GM18873 (cell line): ENCODE measurements around the gene DHX58.

Experiments
- ATAC-seq: cut with Tn5 transposase; IDR thresholded peaks from one replicate; pipeline ENCODE4 v1.9.1; 2021; ENCODE audit warnings: mild to moderate bottlenecking, moderate library complexity, moderate number of reproducible peaks; ENCODE audit not compliant: unreplicated experiment, low FRiP score

The DHX58 gene

DNA sequence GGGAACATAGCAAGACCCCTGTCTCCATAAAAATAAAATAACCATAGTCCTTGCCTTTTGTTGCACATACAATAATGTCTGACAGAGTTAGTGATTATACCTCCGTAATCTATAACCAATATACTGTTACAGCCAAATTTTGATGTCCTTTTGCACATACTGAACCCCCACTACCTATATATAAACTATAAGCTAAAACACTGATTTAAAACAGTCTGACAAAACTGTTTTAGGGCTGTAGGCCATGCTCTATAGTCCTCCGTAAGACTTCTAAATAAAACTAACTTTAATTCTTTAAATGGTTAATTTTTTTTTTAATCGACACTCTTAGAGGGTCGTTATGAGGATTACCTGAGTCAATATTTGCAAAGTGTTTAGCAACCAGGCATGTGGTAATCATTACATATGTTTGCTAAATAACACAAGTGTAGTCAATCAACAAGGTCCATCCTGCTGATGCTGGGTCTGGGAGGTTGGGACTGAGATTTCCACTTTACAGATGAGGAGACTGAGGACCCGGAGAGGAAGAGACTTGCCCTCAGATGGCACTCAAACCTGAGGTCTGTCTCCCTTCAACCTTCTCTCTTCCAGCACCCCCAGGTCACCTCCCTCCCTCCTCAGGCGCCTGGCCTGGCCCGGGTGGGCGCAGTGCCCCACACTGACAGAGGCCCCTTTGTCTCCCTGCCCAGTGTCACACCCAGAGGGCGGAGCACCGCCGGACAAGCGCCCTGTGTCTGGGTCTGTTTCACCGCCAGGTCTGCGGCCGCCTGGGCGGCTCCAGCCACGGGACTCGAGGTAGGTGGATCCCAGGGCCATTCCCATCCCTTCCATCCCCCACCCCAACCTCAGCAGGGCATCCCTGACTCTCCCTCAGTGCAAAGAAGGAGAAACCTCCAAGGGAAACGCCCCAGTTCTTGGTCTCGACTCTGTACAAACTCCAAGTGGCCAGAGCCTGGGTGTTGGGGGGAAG, 24.5 kb downstream of the DHX58 start:
- ATAC-seq: no peak

DNA sequence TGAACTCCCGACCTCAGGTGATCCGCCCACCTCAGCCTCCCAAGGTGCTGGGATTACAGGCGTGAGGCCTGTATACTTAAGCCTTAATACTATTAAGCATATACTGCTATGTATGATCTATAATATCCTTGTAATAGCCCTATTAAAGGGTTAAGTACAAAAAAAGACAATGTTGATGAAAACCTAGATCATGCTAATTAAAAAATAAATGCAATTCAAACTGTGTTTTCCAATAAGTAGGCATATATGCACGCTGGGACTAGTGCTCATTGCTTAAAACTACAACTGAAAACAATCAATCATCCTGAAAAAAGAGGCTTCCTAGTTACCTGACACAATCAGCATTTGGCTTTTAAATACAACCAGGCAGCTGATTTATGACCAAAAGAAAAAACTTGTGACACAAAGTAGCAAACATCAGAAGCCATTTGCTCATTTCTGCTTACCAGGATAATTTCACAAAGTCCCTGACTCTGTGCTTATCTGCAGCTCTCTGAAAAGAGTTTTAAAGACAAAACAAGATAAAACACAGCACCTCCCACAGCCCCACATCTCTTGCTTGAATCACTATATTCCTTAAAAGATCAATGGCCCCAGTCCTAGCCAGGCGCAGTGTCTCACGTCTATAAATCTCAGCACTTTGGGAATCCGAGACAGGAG, 25.3 kb downstream of the DHX58 start:
- ATAC-seq: no peak

DNA sequence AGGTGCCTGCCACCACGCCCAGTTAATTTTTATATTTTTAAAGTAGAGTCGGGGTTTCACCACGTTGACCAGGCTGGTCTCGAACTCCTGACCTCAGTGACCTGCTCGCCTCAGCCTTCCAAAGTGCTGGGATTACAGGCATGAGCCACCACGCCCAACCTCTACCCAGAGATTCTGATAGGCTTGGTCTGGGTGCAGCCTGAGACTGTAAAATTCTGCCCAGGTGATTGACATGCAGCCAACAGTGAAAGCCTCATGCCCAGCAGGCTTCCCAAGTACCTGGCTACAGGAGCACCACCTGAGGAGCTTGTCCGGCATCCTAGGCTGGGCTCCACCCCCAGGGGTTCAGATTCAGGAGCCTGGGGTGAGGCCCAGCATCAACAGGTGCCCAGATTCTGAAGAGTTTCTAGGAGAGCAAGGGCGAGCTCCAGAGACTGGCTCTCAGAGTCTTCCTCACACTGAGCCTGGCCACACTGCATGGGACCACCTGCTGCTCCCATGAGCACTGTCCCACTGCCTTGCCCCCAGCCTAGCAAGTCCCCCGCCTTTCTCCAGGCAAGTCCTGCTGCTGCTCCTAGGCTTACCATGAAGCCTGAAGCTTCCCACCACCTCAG, 30.9 kb downstream of the DHX58 start:
- no peak for ATAC-seq

DNA sequence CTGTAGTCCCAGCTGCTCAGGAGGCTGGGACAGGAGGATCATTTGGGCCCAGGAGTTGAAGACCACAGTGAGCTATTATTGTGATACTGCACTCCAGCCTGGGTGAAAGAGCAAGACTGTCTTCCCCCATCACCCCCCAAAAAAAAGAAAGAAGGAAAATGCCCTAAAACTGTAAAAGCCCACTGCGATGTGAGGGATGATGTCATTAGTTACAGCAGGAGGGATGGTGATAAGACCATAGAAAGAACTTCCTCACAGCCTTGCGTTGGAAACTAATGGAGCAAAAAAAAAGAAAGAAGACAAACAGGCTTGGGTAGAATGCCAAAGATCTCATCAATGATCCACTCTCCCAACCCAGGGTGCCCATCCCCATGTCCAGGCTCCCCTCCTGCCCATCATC, 33.0 kb downstream of the DHX58 start:
- no peak for ATAC-seq

DNA sequence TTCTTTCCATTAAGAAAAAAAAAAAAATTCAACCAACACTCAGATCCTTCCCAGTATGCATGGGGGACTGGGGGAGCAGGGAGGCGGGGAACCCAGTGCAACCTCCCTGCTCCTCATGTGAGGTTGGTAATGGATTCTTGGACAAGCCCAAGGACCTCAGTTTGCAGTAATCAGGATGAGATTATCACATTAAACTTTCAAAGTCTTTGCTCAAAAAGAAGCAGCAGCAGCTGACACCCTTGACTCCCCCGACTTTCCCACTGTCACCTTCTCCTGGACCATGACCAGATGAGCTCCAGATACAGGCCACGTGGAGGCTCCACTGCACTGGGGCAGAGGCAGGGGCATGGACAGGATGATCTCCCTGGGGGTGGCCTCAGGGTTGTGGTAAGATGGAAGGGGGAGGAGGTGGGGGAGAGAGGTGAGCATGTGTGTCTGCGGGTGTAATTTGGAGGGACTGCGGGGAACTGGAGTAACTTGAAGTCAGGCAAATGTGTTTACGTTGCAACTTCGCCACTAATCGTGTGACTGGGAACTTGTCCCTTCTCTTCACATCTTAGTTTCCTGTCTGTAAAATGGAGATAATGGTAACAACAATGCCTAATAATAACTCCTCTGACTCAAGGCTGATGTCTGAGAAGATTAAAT, 34.0 kb downstream of the DHX58 start:
- no peak for ATAC-seq

DNA sequence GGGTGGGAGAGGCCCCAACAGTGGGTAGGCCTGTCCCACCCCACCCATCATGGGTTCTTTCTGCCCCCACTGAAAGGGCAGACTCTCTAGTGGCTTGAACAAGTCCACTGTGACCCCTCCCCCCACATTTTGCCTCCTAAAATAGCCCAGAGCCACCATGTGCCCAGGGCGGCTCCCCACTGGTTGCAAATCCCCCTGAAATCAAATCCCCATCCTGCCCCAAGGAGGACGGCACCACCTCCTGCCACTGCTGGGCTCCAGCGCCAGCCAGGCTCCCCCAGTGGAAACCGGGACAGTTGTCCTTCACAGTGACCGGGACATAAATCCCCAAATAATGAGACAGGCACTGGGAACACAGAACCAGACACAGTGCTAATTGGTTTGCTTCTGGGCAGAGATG, 34.8 kb downstream of the DHX58 start:
- no peak for ATAC-seq

DNA sequence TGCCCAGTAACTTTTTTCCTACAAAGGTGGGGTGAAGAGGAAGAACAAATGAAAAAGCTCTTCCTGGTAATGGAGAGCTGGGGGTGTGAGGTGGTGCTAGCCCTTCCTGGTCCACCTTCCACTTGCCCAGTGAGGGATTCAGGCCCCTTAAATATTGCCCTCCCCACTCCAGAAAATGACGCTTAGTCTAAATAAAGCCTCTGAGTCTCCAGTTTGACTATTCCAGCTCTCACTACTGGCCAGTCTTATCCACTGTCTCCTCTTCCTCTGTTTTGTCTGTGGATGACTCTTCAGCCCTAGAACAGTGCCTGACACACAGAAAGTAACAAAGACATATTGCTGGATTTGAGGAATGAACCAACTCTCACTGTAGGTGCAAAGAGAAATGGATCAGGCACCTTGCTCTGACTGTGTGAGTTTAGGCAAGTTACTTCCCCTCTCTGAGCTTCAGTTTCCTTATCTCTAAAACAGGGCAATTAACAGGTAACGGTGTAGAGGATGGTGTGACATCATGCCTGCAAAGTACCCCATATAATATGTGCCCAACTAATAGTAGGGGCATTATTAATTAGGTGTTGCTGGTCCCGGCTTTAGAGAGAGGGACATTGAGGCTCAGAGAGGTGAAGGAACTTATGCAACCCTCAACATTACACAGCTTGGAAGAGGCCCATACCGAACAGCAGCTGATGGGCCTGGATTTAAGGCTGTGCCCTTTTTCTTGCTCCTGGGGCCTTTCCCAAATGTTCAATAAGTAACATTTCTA, 35.5 kb downstream of the DHX58 start:
- ATAC-seq: no peak

DNA sequence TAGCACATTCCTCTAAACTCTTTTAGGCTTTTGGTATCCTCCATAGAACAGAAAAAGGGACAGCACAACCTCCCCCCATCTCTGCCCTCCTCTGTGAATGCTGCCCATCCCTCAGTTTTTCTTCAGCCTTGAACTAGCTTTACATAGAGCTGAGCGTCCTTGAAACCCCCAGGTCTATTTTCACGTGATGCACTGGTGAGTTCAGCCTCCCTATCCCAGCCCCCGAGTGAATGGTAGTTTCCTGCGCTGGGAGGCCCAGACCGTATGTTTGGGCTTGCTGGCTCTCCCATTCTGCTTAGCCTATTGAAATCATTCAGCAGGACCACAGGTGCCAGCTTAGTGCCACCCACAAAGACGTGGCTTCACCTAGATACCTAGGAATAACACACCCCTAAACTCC, 36.7 kb downstream of the DHX58 start:
- no peak for ATAC-seq

DNA sequence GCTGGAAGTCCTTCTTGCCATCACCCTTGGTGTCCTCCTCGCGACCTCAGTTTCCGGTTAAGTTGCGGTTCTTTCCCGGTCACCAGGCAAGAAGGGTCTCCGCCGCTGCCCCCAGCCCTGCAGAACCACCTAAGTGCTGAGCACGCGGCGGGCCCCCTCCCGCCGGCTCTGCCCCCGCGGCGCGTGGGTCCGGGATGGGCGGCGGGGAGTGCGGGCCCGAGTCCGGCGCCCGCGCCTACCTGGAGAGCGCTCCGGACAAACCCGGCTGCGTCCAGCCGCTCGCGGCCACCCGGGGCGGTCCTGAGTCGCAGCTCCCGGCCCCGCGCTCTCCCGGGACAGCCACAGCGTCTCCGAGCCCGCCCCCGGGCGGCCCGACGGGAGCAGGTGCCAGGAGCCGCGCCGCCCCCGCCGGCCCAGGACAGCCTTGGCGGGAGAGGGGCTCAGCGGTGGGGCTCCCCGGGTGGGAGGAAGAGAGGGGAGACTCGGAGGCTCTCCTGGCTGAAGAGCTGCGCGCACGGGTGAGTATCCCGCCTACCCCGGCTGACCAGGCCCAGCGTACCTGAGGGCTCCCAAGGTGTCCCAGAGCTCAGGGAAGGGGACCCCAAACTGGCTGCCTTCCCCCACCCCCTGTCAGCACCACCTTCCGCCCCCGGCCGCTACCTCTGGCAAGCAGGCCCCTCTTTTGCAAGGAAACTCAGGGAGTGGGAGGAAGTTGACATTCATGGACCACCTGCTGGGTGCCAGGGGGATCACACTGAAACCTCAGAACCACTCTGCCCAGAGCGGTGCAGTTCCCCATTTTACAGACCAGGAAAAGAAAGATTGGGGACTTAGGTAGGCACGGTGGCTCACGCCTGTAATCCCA, 40.0 kb downstream of the DHX58 start:
- ATAC-seq: no peak

DNA sequence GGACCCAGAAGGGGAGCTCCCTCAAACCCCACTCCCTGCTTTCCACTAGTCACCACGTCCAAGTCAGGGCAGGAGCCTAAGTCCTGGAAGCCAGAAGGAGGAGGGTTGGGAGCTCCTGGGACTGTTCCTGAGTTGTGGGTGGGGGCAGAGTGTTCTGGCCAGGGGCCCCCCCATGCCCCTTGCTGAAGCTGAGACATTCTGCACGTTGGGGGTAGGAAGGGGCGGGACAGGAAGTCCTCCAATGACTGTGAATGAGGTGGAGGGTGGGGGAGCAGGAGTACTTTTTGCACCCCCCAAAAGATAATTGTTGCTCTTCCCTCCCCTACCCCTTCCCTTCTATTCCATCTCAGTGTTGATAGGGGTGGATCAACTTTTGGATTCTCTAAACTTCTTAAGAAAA, 40.7 kb downstream of the DHX58 start:
- ATAC-seq: no peak

DNA sequence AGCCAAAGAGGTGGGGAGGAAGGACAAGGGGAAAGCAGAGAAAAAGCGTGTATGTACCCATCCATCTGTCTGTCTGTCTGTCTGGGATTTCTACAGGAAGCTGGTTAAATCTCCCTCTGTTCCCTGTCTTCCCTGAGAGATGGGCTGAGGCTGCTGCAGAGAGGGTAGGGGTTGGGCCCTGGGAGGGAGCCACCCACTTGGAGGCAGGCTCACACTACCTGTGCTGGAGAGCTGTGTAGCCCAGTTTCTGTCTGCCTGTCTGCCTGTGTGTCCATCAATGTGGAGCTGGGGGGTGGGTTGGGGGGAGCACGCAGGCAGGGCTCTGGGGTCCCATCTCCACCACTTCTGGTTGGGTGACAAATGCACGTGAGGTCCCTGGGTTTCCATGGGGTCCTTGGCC, 43.5 kb downstream of the DHX58 start:
- ATAC-seq: no peak

DNA sequence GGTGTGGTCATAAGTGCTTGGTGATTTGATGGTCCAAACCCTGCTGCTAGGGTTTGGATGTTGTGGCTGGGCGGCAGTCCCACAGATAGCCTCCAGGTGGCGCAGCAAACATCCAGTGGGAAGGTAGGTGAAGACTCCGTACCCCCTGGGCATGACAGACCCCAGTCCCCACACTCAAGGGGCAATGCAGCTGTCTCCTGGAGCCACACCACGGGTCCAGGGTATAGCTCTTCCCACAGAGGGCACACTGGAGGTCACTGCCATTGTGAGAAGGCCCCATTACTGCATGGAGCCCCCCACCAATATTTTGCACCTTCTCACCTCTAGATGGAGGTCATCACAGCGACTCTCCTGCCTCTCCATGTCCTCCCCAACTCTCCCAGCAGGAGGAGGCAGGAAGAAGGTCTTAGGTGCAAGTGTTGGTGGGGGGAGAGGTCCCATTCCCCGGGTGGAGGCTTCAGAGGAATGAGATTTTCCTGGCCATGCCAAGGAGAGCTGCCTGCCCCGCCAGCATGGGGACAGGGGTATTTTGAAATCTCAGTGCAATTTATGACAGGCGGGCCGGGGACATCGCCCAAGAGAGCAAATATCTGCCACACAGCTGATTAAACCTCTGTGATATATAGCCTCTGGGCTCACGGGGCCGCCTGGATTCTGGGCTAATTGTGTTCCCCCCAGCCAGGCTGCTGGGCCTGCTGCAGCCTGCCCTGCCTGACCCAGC, 45.0 kb downstream of the DHX58 start:
- ATAC-seq: no peak

DNA sequence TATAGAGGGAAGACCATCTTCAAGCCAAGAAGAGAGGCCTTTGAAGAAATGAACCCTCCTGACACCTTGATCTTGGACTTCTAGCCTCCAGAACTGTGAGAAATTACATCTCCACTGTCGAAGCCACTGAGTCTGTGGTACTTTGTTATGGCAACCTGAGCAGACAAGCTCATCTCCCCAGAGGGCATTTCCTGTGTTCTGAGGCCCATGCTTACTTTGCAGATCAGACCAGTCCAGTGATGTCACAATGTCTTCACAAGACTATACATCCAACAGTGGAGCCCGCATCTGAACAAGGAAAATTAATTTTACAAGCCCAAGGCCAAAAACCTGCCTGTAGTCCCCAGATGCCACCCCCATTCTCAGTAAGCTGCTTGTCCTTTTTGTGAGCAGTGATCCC, 47.3 kb downstream of the DHX58 start:
- no peak for ATAC-seq

DNA sequence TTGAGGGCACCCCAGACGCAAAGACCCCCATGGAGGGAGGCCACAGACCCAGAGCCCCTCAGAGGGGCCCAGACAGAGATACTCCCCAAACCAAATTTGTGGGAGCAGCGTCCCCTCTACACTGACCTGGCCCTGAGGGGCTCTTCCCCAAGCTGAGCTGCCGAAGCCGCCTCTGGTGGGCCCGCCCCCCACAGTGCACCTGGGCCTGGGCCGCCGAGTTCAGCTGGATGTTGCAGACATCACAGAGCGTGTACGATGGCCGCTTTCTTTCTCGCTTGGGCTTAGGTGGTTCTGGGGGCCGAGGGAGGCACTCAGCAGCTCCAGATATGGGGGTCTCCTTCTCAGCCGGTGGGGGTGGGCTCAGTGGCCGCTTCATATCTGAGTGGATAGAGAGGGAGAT, 49.8 kb downstream of the DHX58 start:
- ATAC-seq: no peak

DNA sequence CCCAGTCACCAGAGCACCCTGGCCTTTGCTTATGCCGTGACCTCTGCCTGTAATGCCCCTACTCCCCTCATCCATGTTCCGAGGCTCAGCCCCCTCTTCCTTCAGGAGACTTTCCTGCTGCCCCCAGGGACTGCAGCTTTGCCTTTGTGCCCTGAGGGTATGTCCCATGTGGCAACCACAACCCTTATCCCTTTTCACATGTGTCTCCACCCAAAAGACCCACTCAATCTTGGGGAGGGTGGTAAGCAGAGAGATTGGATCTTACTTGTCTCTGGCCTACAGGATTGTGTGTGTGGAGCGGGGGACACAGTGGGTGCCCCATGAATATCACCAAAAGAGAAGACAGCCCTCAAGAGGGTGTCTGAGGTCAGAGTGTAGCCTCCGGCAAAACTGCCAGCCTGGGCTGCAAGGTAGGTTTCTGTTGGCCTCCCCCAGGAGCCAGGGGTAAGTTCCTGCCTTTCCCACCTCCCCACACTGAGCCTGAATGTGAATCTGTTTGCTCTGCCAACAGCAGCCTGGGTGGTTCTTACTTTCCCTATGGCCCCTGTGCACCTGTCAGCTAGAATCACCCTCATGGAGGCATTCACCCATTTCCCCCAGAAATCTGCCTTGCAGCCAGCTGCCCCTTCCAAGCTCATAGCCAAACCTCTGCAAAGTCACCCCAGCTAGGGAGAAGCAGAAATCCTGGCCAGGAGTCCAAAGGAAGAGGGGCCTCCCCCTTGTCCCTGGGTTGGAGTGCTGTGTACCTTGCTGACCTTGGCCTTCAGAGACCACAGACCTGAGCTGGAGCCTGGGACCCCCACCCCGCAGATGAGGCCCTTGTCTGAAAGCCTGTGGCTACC, 50.6 kb downstream of the DHX58 start:
- no peak for ATAC-seq

DNA sequence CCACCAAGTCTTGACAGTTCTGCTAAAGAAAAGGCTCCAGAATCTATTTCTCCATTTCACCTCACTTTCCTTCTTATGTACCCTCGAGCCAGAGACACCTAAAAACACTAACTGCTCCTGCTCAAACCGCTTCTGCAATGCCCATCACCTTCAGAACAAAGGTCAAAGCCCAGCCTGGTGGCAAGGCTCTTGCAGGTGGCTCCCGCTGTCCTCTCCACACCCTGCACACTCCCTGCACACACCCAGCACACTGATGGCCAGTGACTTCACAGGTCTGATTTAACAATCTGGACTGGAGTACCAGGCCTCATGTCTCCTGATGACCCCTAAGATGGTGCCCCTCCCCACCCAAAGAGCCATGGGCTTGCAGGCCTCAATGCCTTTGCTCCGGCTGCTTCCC, 52.3 kb downstream of the DHX58 start:
- no peak for ATAC-seq

DNA sequence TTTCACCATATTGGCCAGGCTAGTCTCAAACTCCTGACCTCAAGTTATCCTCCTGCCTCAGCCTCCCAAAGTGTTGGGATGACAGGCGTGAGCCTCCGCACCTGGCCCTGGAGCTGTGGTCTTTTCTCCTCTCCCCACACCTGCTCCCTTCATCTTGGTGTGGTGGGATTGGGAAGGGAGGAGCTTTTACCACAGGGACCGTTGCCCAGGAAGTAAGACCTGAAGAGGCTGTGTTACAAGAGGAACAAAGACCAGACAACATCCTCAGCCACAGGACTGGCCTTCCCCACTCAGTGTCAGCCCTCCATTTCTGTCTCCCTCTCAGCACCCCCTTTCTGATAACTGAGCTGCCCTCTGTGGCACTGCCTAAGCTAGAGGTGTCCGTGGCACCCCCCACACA, 52.7 kb downstream of the DHX58 start:
- no peak for ATAC-seq

DNA sequence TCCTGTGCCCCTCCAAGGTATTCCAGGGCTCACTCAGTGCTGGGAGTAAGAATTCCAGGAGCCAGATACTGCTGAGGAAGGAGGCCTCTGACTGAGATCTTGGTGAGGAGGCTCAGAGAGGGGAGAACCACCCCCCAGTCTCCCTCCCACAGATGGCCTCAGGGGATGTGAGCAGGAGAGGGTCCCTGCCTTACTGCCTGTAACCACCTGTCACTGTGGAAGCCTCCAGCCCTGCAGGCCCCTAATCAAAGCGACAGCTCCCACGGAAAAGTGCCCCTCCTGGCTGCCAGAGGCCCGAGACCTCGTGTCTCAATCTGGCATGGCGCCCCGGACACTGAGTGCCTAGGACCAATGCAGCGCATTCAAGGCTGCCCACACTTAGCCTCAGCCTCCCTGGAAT, 54.5 kb downstream of the DHX58 start:
- ATAC-seq: no peak
